Measurements from ENCODE around the gene SLC13A2. TPM values are rescaled to one million over a fixed set of nuclear protein-coding genes. Genes with fewer than 3 reads are reported as not detected.

The SLC13A2 gene
- total RNA-seq, 1 donor from 2014 or later, result not detected

GRCh38 chr17:28500712-28501379 lies 27.4 kb downstream of the SLC13A2 start:
- Histone ChIP-seq H3K9me3 (ENCODE audit: control insufficient read depth in 3 of 3, low read length in 3 of 3) (no peaks in the 10 kb centered on the region), H3K36me3 (ENCODE audit: control insufficient read depth in 3 of 3, insufficient read depth in 3 of 3, low read length in 3 of 3) (no peaks in the 10 kb centered on the region), H3K9ac (ENCODE audit: low read depth in 1 of 3, low read length in 3 of 3) (no peak overlapping the region), H3K4me3 (ENCODE audit: low read length in 3 of 3) (no peak overlapping the region), H3K27me3 (ENCODE audit: control insufficient read depth in 3 of 3, insufficient read depth in 3 of 3, low read length in 3 of 3) (peaks cover 0 to 16% (median 5%) of the 10 kb centered on the region in 3 donors), H3K27ac (ENCODE audit: low read depth, low read length) (no peak overlapping the region), H3K4me1 (ENCODE audit: control insufficient read depth in 3 of 3, insufficient read depth in 3 of 3, low read length in 3 of 3) (peaks cover 3 to 7% (median 7%) of the 10 kb centered on the region in 3 donors)

- Histone ChIP-seq H3K9ac (ENCODE audit: low read depth in 1 of 3, low read length in 3 of 3) (no peak overlapping the region), H3K4me1 (ENCODE audit: control insufficient read depth in 3 of 3, insufficient read depth in 3 of 3, low read length in 3 of 3) (peaks cover 3 to 7% (median 7%) of the 10 kb centered on the region in 3 donors), H3K27ac (ENCODE audit: low read depth, low read length) (no peak overlapping the region), H3K9me3 (ENCODE audit: control insufficient read depth in 3 of 3, low read length in 3 of 3) (no peaks in the 10 kb centered on the region), H3K27me3 (ENCODE audit: control insufficient read depth in 3 of 3, insufficient read depth in 3 of 3, low read length in 3 of 3) (peaks cover 0 to 15% (median 11%) of the 10 kb centered on the region in 3 donors), H3K36me3 (ENCODE audit: control insufficient read depth in 3 of 3, insufficient read depth in 3 of 3, low read length in 3 of 3) (no peaks in the 10 kb centered on the region), H3K4me3 (ENCODE audit: low read length in 3 of 3) (no peak overlapping the region)
Observed at GRCh38 chr17:28501421-28502284, 28.2 kb downstream of the SLC13A2 start.

DNA sequence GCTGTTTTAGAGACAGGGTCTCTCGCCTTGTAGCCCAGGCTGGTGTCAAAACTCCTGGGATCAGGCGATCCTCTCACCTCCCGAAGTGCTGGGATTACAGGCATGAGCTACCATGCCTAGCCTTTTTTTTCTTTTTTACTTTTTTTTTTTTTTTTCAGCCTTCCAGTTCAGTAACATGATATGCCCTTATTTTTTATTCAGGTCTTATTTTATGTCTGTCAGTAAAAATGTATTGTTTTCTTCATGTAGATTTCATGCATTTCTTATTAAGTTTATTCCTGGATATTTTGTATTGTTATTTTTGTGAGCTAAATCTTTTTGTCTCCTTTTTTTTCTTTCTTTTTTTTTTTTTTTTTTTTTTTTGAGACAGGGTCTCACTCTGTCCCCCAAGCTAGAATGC lies 30.0 kb downstream of the SLC13A2 start:
- no peak overlapping the region for H3K9ac ChIP-seq (ENCODE audit: low read depth in 1 of 3, low read length in 3 of 3)
- peaks cover 4 to 25% (median 23%) of the 10 kb centered on the region in 3 donors for H3K27me3 ChIP-seq (ENCODE audit: control insufficient read depth in 3 of 3, insufficient read depth in 3 of 3, low read length in 3 of 3)
- no peak overlapping the region for H3K27ac ChIP-seq (ENCODE audit: low read depth, low read length)
- H3K36me3 ChIP-seq (ENCODE audit: control insufficient read depth in 3 of 3, insufficient read depth in 3 of 3, low read length in 3 of 3), result no peaks in the 10 kb centered on the region
- H3K4me3 ChIP-seq (ENCODE audit: low read length in 3 of 3), result no peak overlapping the region
- no peaks in the 10 kb centered on the region for H3K9me3 ChIP-seq (ENCODE audit: control insufficient read depth in 3 of 3, low read length in 3 of 3)
- peaks cover 3 to 7% (median 7%) of the 10 kb centered on the region in 3 donors for H3K4me1 ChIP-seq (ENCODE audit: control insufficient read depth in 3 of 3, insufficient read depth in 3 of 3, low read length in 3 of 3)

DNA sequence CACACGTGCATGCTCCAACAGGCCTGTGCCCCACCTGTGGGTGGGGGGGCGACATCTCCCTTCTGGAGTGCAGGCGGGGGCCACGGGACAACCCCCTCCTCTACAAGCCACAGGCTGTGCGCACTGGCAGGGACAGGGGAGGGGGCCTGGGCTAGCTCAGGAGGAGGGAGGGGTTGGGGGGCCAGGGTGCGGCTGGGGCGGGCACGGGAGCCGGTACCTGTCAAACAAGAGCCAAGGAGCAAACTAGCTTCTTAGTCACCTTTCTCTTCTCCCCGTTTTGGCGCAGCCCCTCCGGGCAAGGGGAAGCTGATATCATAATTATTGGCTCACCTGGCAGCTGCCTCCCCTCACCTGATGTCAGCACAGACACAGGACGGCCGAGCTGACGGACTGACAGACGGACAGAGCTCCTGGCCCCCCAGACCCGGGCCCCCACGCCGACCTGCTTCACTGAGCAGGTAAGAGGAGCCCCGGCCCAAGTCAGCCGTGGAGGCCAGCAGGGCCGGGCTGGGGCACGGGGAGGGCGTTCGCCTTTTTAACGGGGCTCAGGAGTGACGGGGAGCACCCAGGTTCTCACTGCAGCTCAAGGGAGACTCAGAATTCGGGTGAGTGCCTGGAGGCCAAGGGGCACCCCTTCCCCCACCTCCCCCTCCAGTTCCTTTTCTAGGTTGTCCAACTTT lies 32.7 kb downstream of the SLC13A2 start, which contains the start of gene FOXN1:
Gene FOXN1 (plus strand): TSS at position 363 of the 680 bp plus-strand sequence. CDS start 17,622 bp downstream, outside the sequence.
- Histone ChIP-seq H3K9me3 (ENCODE audit: control insufficient read depth in 3 of 3, low read length in 3 of 3) (no peaks in the 10 kb centered on the region), H3K27me3 (ENCODE audit: control insufficient read depth in 3 of 3, insufficient read depth in 3 of 3, low read length in 3 of 3) (peaks cover 26 to 50% (median 45%) of the 10 kb centered on the region in 3 donors), H3K4me1 (ENCODE audit: control insufficient read depth in 3 of 3, insufficient read depth in 3 of 3, low read length in 3 of 3) (peaks cover 0 to 1% (median 0%) of the 10 kb centered on the region in 3 donors)

GRCh38 chr17:28506763-28507487 lies 33.5 kb downstream of the SLC13A2 start:
- Histone ChIP-seq H3K27ac (ENCODE audit: low read depth, low read length) (no peak overlapping the region), H3K9ac (ENCODE audit: low read depth in 1 of 3, low read length in 3 of 3) (no peak overlapping the region), H3K4me3 (ENCODE audit: low read length in 3 of 3) (no peak overlapping the region), H3K9me3 (ENCODE audit: control insufficient read depth in 3 of 3, low read length in 3 of 3) (no peaks in the 10 kb centered on the region), H3K27me3 (ENCODE audit: control insufficient read depth in 3 of 3, insufficient read depth in 3 of 3, low read length in 3 of 3) (peaks cover 33 to 57% (median 50%) of the 10 kb centered on the region in 3 donors), H3K4me1 (ENCODE audit: control insufficient read depth in 3 of 3, insufficient read depth in 3 of 3, low read length in 3 of 3) (no peaks in the 10 kb centered on the region), H3K36me3 (ENCODE audit: control insufficient read depth in 3 of 3, insufficient read depth in 3 of 3, low read length in 3 of 3) (no peaks in the 10 kb centered on the region)

More for the DNA sequence above, 32.7 kb downstream of the SLC13A2 start, which contains the start of gene FOXN1:
- Histone ChIP-seq H3K36me3 (ENCODE audit: control insufficient read depth in 3 of 3, insufficient read depth in 3 of 3, low read length in 3 of 3) (no peaks in the 10 kb centered on the region), H3K9ac (ENCODE audit: low read depth in 1 of 3, low read length in 3 of 3) (no peak within 1 kb of the TSS), H3K4me3 (ENCODE audit: low read length in 3 of 3) (no peak within 1 kb of the TSS), H3K27ac (ENCODE audit: low read depth, low read length) (no peak within 1 kb of the TSS)

DNA sequence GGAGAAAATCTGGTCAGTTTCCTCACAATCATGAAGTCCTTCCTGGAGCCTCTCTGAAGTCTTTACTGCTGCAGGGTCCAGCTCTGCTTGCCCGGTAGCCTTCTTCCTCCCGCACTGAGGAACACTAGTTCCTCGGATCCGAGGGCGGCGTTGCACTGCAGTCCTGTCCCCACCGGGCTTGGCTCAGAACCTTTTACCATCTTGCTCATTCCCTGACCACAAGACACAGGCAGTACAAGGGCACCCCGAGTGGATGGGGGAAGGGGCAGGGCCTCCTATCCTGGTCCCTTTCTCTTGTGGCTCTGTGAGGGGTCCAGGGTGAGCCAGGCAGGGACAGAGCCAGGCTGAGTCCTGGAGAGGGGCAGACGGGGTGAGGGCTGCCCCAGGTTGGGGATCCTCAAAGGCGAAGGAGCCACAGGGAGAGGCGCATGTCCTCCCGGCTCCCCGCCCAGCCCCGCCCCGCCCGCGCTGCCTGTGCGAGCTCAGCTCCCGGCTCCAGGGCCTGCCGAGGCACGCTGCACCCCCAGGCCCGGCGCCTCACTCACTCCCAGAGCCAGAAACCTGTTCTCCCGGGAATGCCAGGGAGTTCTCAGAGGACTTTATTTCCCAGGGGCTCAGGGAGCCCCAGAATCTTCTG lies 34.2 kb downstream of the SLC13A2 start:
- Histone ChIP-seq H3K9me3 (ENCODE audit: control insufficient read depth in 3 of 3, low read length in 3 of 3) (no peaks in the 10 kb centered on the region), H3K27me3 (ENCODE audit: control insufficient read depth in 3 of 3, insufficient read depth in 3 of 3, low read length in 3 of 3) (peaks cover 41 to 64% (median 58%) of the 10 kb centered on the region in 3 donors), H3K36me3 (ENCODE audit: control insufficient read depth in 3 of 3, insufficient read depth in 3 of 3, low read length in 3 of 3) (no peaks in the 10 kb centered on the region), H3K4me3 (ENCODE audit: low read length in 3 of 3) (no peak overlapping the region), H3K27ac (ENCODE audit: low read depth, low read length) (no peak overlapping the region), H3K4me1 (ENCODE audit: control insufficient read depth in 3 of 3, insufficient read depth in 3 of 3, low read length in 3 of 3) (no peaks in the 10 kb centered on the region), H3K9ac (ENCODE audit: low read depth in 1 of 3, low read length in 3 of 3) (no peak overlapping the region)

GRCh38 chr17:28508211-28508724 lies 34.8 kb downstream of the SLC13A2 start:
- Histone ChIP-seq H3K9me3 (ENCODE audit: control insufficient read depth in 3 of 3, low read length in 3 of 3) (no peaks in the 10 kb centered on the region), H3K36me3 (ENCODE audit: control insufficient read depth in 3 of 3, insufficient read depth in 3 of 3, low read length in 3 of 3) (no peaks in the 10 kb centered on the region), H3K27ac (ENCODE audit: low read depth, low read length) (no peak overlapping the region), H3K4me1 (ENCODE audit: control insufficient read depth in 3 of 3, insufficient read depth in 3 of 3, low read length in 3 of 3) (no peaks in the 10 kb centered on the region), H3K4me3 (ENCODE audit: low read length in 3 of 3) (no peak overlapping the region), H3K9ac (ENCODE audit: low read depth in 1 of 3, low read length in 3 of 3) (no peak overlapping the region), H3K27me3 (ENCODE audit: control insufficient read depth in 3 of 3, insufficient read depth in 3 of 3, low read length in 3 of 3) (peaks cover 45 to 65% (median 61%) of the 10 kb centered on the region in 3 donors)

GRCh38 chr17:28509789-28510188 lies 36.3 kb downstream of the SLC13A2 start:
- no peaks in the 10 kb centered on the region for H3K36me3 ChIP-seq (ENCODE audit: control insufficient read depth in 3 of 3, insufficient read depth in 3 of 3, low read length in 3 of 3)
- H3K27ac ChIP-seq (ENCODE audit: low read depth, low read length), result no peak overlapping the region
- H3K4me3 ChIP-seq (ENCODE audit: low read length in 3 of 3), result no peak overlapping the region
- no peaks in the 10 kb centered on the region for H3K4me1 ChIP-seq (ENCODE audit: control insufficient read depth in 3 of 3, insufficient read depth in 3 of 3, low read length in 3 of 3)
- H3K9ac ChIP-seq (ENCODE audit: low read depth in 1 of 3, low read length in 3 of 3), result no peak overlapping the region
- H3K27me3 ChIP-seq (ENCODE audit: control insufficient read depth in 3 of 3, insufficient read depth in 3 of 3, low read length in 3 of 3), result peaks cover 53 to 73% (median 72%) of the 10 kb centered on the region in 3 donors
- H3K9me3 ChIP-seq (ENCODE audit: control insufficient read depth in 3 of 3, low read length in 3 of 3), result no peaks in the 10 kb centered on the region
